HG02970 (cell line): ENCODE results near the gene FUBP3.

ENCODE experiments used
- ATAC-seq: cut with Tn5 transposase; IDR thresholded peaks from one replicate; pipeline ENCODE4 v1.9.1; 2021; ENCODE audit warnings: mild to moderate bottlenecking, moderate library complexity, moderate number of reproducible peaks; ENCODE audit not compliant: unreplicated experiment, low FRiP score

Gene FUBP3

DNA sequence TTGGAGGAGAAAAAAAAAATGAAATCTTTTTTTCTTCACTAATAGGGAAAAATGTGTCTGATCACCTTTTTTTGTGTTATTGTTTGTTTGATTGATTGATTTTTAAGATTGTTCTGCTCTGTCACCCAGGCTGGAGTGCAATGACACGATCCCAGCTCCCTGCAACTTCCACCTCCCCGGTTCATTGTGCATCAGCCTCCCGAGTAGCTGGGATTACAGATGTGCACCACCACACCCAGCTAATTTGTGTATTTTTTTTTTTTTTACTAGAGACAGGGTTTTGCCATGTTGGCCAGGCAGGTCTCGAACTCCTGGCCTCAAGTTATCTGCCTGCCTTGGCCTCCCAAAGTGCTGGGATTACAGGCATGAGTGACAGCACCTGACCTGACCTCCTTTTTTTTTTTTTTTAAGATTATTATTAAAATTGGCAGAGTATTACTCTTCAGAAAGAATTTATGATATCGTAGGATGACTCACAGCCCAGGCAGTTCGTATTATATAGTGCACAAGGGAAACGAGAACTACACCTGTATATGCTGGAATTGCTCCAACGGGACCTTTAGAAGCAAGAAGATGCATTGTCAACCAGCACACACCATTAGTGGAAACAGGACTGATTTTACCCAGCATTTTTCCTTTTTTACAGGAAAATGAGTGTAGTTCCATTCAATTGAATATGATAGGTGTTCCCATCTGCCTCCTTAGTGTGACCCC lies 27.7 kb downstream of the FUBP3 start:
- ATAC-seq: no peak

DNA sequence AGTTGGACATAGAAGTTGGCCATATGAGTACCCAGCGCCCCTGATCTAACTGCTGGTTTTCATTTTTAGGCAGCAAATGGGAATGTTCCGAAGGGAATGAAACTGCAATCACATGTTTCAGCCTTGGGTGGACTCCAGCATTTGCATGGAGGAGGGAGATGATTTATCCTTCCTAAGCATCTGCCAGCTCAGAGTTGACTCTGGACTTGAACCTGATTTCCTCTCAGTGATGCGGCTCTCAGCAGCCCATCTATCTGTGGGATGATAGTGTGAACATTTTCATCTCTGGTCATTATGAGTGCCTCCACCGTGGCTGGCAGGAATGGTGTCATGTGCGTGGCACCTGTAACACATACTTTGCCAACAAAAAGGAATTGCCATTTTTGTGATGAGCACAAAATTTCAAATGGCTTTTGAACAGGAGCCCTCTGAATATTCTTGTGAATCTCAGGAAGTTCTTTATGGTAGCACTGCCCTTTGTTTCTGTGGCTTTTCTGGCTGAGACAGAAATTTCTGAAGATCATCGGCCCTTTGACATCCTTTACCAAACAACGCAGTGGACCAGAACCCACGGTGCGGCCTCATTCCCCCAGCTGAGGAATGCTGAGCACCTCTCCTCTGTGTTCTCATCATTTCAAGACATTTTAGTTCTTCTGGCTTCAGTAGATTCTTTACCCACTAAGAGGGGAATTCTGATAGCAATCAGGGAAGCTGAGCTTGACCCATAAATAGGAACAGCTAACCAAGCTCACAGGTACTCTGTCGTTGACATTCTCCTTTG lies 28.5 kb downstream of the FUBP3 start:
- no peak for ATAC-seq

DNA sequence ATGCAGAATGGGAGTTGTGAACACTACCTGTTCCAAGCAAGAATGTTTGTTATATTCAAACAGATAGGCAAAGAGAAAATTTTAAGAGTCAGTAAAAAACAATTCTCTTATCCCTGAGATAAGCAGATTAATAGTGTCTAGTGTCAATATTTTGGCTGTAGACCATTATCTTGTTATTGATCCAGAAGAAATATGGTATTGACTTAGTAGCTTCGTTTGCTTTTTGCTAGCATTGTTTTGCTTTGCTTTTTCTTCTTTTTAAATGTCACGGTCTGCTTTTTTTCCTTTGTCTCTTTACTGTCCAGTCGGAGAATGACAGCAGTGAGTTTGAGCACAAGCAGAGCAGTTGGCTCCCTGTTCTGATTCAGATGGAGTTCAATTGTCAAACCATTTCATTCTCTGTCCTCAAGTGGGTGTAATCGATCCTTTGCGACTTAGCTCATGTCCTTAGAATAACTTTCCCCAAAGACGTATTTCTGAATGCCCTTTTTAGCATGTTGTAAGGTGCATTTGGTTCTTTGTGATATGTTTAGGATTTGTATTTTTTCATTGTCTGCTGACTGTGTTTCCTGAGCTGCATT lies 29.3 kb downstream of the FUBP3 start:
- no peak for ATAC-seq

DNA sequence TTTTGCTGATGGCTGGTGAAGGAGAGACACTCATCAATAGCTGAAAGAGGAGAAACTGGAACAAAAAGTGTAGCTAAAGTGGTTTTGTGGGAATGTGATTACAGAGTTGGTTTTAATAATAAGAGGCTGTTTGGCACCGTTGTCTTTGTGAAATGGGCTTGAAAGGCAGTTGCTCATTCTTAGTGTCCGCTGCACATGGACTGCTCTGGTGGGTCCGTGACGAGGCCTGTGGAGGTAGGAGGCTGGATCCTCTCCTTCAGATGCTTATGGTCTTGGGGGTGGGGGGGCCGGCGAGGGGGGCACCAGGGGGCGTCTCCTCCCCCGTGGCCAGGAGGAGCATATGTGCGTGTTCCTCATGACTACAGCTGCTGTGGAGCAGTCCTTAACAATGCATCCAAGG lies 29.8 kb downstream of the FUBP3 start:
- no peak for ATAC-seq

DNA sequence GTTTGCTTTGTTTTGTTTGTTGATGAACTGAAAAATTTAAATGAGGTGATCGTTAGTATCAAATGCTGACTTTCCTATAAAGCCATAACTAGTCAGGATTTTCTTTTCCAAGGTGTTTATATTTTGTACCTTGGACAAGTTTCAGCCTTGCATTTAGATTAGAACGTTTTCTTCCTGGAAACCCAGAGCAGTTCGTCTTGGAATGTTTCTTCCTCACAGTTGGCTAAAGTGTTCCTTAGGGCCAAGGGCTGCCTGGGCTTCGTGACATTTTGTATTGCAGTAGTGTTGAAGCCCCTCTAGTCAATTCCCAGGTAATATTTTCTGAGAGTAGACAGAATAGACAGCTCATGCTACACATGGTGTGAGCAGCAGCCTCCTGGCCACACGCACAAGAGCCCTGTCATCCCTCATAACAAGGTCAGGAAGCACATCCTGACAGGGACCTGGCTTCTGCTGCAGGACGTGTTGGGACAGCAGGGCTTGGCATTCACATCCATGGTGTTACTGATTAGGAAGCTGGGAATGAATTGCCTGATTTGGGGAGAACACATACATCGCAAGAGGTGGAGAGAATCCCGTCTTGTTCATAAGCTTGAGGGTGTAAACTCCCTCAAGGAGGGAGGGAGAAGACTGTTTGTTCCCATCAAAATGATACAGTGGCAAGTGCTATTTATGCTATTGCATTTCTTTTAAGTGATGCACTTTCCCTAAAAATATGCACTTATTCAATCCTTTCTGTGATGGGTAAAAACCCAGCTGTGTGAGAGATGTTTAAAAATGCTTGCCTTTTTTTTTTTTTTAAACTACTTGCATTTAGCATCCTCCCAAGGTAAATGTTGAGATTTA lies 31.7 kb downstream of the FUBP3 start:
- no peak for ATAC-seq

DNA sequence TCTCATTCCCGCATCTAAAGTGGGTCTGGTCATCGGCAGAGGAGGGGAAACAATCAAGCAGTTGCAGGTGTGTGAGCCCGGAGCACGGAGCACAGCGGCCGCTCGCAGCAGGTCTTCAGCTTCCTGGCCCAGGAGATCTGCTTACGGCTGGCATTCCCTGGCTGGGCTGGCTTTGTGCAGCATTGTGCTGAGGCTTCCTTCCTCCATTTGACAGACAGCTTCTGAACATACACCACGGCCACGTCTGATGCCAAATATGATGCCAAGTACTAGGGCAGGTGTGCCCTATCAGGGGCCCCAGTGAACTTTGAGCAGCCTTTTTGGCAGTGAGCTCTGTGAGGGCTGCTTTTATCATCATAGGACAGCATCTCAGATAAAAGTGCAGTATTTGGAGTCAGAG lies 37.1 kb downstream of the FUBP3 start:
- no peak for ATAC-seq

DNA sequence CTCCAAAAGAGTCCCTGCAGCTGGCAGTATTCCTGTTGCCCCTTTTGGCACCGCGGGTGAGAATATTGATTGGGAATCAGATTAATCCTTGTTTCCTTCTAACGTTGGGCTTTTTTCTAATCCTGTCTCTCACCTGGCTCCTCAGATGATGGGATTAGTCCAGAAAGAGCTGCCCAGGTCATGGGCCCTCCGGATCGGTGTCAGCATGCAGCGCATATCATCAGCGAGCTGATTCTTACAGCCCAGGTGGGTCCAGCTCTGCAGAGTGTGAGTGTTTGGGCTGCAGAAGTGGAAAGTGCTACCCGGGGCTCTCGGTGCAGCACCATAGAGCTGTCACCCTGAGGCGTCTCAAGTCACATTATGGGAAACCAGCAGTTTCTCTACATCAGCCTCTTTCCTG lies 44.1 kb downstream of the FUBP3 start:
- no peak for ATAC-seq

DNA sequence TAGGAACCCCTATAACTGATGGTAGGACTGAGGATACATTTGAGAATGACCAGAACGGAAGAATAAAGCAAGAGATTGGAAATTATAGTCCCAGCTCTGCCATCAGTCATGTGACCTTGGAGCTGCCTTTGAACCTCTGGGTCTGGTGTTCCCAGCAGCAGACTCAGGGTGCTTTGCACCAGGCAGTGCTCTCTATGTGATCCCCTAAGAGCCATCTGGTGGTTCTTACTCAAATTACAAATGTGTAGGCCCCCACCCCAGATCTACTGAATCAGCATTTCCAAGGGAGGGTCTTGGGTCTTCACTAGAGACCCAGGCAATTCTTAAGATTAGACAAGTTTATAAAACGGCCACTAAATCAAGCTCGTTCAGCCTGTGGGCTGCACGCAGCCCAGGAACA lies 44.8 kb downstream of the FUBP3 start:
- ATAC-seq: no peak

DNA sequence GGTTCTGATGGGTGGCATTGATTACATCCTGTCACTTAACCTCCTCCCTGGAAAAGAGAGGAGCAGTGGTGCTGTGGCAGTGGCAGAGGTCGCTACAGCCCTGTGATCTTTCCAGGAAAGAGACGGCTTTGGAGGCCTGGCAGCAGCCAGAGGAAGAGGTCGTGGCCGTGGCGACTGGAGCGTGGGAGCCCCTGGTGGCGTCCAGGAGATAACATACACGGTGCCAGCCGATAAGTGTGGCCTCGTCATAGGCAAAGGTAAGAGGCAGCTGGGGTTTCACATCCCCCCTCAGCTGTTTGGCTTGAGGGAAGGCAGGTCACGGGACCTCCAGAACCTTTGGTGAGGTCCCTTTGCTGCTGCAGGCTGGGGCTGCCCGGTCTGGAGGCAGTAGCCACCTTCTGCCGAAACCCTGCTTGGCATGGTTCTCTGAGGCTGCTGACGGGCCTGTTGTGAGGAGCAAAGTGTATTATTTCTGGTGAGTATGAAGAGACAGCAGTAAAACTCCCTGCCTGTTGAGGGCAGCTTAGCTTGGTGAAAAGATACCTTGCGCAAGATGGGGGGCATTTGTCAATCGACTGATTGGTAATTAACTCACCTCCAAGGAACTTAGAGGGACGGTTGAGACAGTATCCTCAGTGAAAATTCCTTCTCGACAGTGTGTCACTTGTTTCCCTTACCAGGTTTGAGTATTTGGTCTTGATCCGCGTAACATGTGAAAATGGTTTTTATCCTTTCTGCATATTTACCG lies 47.0 kb downstream of the FUBP3 start:
- ATAC-seq: no peak

DNA sequence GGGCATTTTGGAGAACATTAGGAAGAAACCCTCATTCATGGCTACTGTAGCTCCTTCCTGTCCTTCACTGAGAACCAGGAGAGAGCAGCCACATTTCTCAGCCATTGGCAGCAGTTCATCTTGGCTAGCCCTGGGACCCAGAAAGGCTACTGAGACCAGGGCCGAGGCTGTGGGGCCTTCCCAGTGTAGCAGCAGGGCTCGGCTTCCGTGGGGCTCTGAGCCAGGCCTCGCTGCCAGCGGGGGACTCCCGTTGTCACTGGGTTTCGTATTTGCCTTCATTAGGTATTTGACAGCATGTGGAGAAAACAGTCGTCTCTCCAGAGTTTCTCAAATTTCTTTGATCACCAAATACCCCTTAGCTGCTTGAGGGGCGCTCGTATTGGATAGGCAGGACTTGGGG lies 47.7 kb downstream of the FUBP3 start:
- ATAC-seq: no peak

DNA sequence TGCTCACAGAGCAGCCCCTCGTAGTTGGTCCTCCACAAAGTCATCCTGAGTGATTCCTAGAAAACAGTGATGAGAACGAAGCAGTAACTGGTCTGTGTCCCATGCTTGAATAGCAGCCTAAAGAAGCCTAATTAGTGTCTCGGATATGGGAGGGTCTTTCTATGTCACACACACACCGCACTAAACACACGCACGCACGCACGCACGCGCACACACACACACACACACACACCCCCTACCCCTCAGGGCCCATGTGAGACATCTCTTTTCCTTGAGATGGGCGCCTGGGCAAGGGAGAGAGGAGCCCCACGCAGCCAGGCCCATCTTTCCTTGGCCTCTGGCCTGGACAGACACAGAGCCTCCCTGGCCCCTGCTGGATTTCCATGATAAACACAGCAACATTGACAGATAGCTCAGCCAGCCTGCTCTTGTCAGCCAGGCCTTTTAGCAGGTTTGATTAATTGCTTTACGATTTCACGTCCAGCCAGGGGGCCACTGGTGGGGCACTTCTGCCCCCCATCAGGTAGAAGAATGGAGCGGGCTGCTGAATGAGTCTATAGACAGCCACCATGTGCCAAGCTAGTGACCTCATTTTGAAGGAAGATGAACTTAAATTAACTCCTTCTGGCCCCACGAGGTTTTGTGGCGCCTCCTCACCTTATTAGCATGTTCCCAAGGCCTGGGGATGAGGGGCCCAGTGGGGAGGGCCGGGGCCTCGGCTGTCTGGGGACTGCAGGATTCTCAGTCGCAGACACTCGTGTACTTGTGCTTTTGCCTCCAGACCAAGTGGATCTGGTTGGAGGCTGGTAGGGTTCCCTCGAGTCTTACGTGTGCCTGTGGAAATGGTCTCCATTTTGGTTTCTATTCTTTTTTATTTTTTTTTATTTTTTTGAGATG lies 48.8 kb downstream of the FUBP3 start:
- no peak for ATAC-seq

DNA sequence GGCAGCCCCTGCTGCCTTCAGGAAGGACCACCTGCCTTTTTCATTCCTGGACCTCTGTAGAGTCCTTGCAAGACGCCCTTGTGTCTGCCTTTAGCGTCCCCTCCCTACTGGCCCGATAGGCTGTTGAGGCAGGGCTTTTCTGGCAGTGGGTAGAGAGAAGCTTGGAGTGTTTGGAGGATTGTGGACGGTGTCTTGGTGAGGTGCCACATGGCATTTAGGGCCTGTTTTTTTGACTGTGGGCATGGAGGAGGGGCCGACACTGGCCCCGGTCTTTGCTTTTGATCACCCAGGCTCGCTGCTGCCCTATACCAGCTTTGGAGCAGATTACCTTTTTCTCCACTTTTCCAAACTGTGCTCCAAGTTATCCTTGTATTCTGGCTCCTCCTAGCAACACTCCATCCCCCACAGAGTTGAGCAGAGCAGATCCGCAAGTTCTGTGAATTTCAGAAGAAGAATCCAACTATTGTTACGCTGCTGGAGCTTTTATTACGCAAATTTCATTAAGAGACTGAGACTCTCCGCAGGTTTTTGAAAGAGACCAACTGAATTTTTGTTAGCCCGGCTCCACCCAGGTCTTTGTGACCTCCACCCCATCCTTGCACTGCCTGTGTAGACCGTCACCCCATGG lies 50.2 kb downstream of the FUBP3 start:
- no peak for ATAC-seq

DNA sequence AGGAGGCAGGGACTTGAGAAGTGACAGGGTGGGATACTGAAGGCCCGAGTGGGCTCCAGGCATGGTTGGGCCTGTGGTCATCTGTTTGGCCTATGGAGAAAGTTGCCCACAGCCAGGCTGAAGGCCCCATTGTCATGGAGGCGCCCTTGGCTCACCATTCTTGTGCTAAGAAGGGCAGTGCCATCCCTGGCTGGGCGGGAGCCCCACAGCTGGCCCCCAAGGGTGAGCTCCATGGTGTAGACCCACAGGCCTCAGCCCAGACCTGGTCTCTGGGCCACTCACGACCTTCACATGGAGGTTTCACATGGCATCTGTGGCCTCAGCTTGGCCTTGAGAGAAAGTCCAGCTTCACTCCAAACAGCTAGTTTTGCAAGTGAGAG lies 50.7 kb downstream of the FUBP3 start:
- no peak for ATAC-seq

DNA sequence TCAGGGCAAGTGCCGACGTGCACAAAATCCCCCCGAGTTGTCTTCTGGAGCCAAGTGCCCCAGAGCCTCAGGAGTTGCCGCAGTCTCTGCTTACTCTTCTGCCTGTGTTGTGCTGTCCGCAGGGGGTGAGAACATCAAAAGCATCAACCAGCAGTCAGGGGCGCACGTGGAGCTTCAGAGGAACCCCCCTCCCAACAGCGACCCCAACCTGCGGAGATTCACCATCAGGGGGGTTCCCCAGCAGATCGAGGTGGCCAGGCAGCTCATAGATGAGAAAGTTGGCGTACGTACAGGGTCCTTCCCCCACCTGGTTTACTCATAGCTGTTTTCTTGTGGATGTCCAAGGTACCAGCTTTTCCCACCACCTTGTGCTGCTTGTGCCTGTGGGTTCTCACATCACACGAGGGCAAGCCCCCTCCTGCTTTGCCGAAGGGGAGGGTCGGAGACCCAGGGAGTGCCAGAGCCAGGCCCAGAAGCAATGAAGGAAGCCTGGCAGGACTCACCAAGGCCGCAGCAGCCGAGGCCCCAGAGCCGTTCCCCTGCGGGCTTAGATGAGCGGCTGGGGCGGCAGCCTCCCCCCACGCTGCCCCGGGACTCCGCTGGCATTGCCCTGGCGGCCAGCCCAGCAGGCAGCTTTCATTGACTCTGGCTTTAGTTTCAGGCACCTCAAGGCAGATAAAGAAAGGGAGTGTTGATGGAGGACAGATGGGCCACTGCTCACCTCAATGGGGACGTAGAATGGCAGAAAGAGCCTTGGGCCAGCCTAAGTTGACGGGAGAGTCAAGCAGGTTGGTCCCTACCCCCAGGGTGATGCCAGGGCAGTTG lies 51.3 kb downstream of the FUBP3 start:
- no peak for ATAC-seq

DNA sequence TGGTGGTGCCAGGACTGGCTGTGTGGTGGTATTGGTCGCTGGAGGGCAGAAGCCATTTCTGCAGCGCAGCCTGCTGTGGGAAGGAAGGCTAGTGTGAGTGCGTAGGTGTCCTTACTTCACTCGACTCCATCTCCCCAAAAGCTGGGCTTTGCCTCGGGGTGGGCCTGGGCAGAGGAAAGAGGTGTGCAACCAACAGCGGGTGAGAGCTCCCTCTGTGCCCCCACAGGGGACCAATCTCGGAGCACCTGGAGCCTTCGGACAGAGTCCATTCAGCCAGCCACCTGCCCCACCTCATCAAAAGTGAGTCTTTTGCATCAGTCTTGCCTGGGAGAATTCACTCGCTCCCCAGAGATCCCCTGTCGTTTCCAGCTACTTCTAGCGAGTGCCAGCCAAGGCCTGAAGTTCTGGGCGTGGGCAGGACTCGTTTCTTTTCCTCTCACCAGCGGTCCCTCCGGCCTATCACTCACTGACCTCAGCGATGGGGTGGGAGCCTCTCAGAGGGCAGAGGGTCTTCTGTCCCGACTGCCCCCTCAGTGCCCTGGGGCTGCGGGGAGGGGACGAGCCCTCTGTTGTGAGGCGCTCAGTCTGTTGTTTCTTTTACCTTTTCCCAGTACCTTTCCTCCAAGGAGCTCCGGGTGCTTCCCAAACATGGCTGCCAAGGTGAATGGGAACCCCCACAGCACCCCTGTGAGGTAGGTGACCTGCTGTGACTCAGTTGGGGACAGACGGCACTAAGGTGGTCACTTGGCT lies 52.1 kb downstream of the FUBP3 start:
- ATAC-seq: no peak

DNA sequence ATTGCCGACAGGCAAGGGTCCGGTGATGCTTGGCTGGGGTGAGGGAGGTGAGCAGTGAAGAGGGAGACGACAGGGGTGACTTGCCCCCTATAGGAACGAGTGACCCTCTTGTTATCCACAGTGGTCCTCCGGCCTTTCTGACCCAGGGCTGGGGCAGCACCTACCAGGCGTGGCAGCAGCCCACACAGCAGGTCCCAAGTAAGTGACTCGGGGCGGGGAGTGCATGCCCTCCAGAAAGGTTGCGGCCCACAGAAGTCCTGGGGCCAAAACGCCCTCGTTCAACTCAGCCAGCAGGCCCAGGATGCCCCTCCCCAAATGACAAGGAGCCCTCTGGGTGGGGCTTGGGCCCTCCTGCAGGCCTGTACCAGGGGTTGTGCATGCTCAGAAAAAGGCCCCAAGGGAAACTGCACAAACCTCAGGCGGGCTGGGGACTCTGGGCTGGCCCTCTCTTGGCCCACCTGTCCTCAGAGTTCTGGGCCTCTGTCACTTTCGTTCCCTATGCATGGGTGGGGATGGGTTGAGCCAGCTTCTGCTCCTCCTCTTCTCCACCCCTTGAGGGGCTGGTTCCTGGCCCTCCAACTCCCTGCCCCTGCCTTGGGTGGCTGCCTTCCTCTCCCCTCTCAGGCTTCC lies 52.8 kb downstream of the FUBP3 start:
- no peak for ATAC-seq

DNA sequence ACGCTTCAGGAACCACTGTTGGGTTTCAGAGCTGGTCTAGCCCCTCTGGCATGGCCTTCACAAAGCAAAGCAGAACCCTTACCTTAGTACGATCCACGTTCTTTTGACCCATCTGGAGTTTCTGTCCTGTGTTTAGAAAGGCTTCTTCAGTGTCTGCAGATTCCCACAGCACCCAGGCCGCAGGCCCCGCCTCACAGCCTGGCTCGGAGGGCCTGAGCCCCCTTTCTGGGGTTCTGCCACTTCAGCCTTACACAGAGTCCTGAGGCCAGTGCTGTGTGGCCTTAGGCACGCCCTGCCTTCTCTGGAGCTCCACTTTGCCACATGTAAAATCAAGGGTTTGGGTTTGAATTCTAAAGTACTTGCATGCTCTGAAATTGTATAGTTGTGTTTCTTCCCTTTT lies 53.5 kb downstream of the FUBP3 start:
- no peak for ATAC-seq
